Lung (tissue), 12 donors: ENCODE measurements around the gene CDC42EP4. TPM values are rescaled to one million over a fixed set of nuclear protein-coding genes. Genes with fewer than 3 reads are reported as not detected.

Source experiments
- ATAC-seq: fragments of 200-7000 bp; cut with Tn5 transposase; one replicate; pipeline ENCODE4 v1.9.1; 2020; ENCODE audit warnings: moderate number of reproducible peaks; ENCODE audit not compliant: insufficient read depth, low FRiP score
- DNase-seq, 3 donors: peaks; one replicate each; pipeline ENCODE4 v3.0.0-alpha.2; 2013 to 2017
- H3K27ac ChIP-seq, 2 donors: one replicate each; pipeline ENCODE4 v1.5.1; 2013; ENCODE audit warnings: mild to moderate bottlenecking in 2 of 2, moderate library complexity in 2 of 2, control low read depth in 1 of 2, inconsistent platforms in 1 of 2, low read depth in 1 of 2, low read length in 1 of 2
- H3K27me3 ChIP-seq, 3 donors: one replicate each; pipeline ENCODE4 v1.5.1; 2013; ENCODE audit warnings: low read length in 2 of 3; ENCODE audit not compliant: control insufficient read depth in 3 of 3, insufficient read depth in 3 of 3
- H3K36me3 ChIP-seq, 4 donors: one replicate each; pipeline ENCODE4 v1.5.1; 2013; ENCODE audit warnings: low read length in 4 of 4, mild to moderate bottlenecking in 1 of 4, moderate library complexity in 1 of 4; ENCODE audit not compliant: control insufficient read depth in 4 of 4, insufficient read depth in 4 of 4
- H3K4me1 ChIP-seq, 5 donors: one replicate each; pipeline ENCODE4 v1.5.1; 2013; ENCODE audit warnings: low read length in 5 of 5, mild to moderate bottlenecking in 2 of 5, moderate library complexity in 1 of 5; ENCODE audit not compliant: control insufficient read depth in 5 of 5, insufficient read depth in 5 of 5
- H3K4me3 ChIP-seq: one replicate; pipeline ENCODE4 v1.5.1; 2013; ENCODE audit warnings: mild to moderate bottlenecking, control low read depth, moderate library complexity
- H3K9ac ChIP-seq, 2 donors: one replicate each; pipeline ENCODE4 v1.5.1; 2013; ENCODE audit warnings: low read length in 2 of 2, control low read depth in 1 of 2; ENCODE audit not compliant: insufficient read depth in 1 of 2
- H3K9me3 ChIP-seq, 4 donors: one replicate each; pipeline ENCODE4 v1.5.1; 2013; ENCODE audit warnings: low read length in 3 of 4, mild to moderate bottlenecking in 1 of 4, moderate library complexity in 1 of 4; ENCODE audit not compliant: control insufficient read depth in 4 of 4, insufficient read depth in 3 of 4
- CTCF ChIP-seq: IDR thresholded peaks from 2 replicates; pipeline ENCODE4 v1.5.1; 2012; ENCODE audit warnings: mild to moderate bottlenecking; ENCODE audit errors: control extremely low read depth, extremely low read depth
- WGBS, 2 donors: extraction: QIAGEN DNeasy Blood & Tissue Kit; methylation state at CpG; one replicate each; pipeline ENCODE4 v1.1.7; 2013; 5-methylcytosine and 5-hydroxymethylcytosine counted together
- polyA plus RNA-seq, 2 donors: library from polyadenylated mRNA; stranded (reverse); fragments of 200-250 nt; gene quantifications; one replicate each; pipeline ENCODE4 v1.2.1, GENCODE V29; 2013
- total RNA-seq, 2 donors: library from RNA; depleted of rRNA in 1 of 2; stranded (reverse); fragments of >200 nt in 1 of 2; gene quantifications; one replicate each; pipeline ENCODE4 v1.2.1, GENCODE V29; 2014 to 2021
- donor health status: control.
- donor health status: control.
- donor health status: Bipolar disorder and iron deficiency.
- donor health status: healthy.
- donor health status: DM: yes; HTN: yes; CAD: no.

CDC42EP4 gene
- total and polyA plus RNA-seq, 4 donors = 18.6 to 56.2 (median 52.1) TPM

- peak in 2 of 3 donors; percentile 26 to 64 for DNase-seq
- Histone ChIP-seq H3K4me3 (no peak overlapping the region), H3K4me1 (peaks cover 0 to 54% (median 21%) of the 10 kb centered on the region in 5 donors), H3K9me3 (no peaks in the 10 kb centered on the region), H3K9ac (no peak overlapping the region), H3K27me3 (no peaks in the 10 kb centered on the region), H3K36me3 (no peaks in the 10 kb centered on the region), H3K27ac (no peak overlapping the region)
- 86 to 87% methylated on average over 4 of the region's 4 CpGs for WGBS, 2 donors
- ATAC-seq = no peak
- TF ChIP-seq CTCF = no peak
Measured at GRCh38 chr17:73337330-73337710, 25.5 kb upstream of the CDC42EP4 start.

GRCh38 chr17:73336408-73337329, 24.9 kb upstream of the CDC42EP4 start:
- H3K9ac ChIP-seq = no peak overlapping the region
- H3K27me3 ChIP-seq = no peaks in the 10 kb centered on the region
- no peak overlapping the region for H3K4me3 ChIP-seq
- H3K27ac ChIP-seq = no peak overlapping the region
- TF ChIP-seq CTCF = no peak
- DNase-seq = peak in 2 of 3 donors; percentile 14 to 35
- H3K9me3 ChIP-seq = no peaks in the 10 kb centered on the region
- peaks cover 0 to 48% (median 16%) of the 10 kb centered on the region in 5 donors for H3K4me1 ChIP-seq
- 88 to 90% methylated on average over 13 of the region's 13 CpGs for WGBS, 2 donors
- no peaks in the 10 kb centered on the region for H3K36me3 ChIP-seq
- ATAC-seq = no peak

- Histone ChIP-seq H3K4me1 (peaks cover 0 to 41% (median 12%) of the 10 kb centered on the region in 5 donors), H3K9ac (no peak overlapping the region), H3K27me3 (no peaks in the 10 kb centered on the region), H3K4me3 (no peak overlapping the region), H3K27ac (no peak overlapping the region), H3K36me3 (no peaks in the 10 kb centered on the region), H3K9me3 (no peaks in the 10 kb centered on the region)
- TF ChIP-seq CTCF = no peak
- DNase-seq = peak in 2 of 3 donors; percentile 35 to 46
- ATAC-seq = no peak
- 87 to 92% methylated on average over 12 of the region's 12 CpGs for WGBS, 2 donors
Measured at GRCh38 chr17:73335591-73336407, 24.0 kb upstream of the CDC42EP4 start.
